CD4-positive, alpha-beta T cell (primary cell): ENCODE results near the gene GPR160. TPM values are rescaled to one million over a fixed set of nuclear protein-coding genes. Genes with fewer than 3 reads are reported as not detected.
A peak's percentile ranks its signal among the peaks of the same experiment; 100 is the strongest.

Experiments
- ATAC-seq: fragments of 200-7000 bp; cut with Tn5 transposase; one replicate; pipeline ENCODE4 v1.10.0; 2022; ENCODE audit warnings: mild to moderate bottlenecking; ENCODE audit not compliant: poor library complexity
- CTCF ChIA-PET: fragments of 350-600 bp; sonication (Branson Sonifier 250); formaldehyde crosslinking; loops from one replicate; lab custom pipeline; 2021; ENCODE audit warnings: antibody characterized with exemption, inconsistent platforms; lab: Charles Lee
- POLR2A ChIA-PET: fragments of 350-600 bp; sonication (Branson Sonifier 250); formaldehyde crosslinking; loops from one replicate; lab custom pipeline; 2021; ENCODE audit warnings: antibody characterized with exemption, inconsistent platforms; lab: Charles Lee
- DNase-seq, 14 experiments: peaks; one replicate each; pipeline ENCODE4 v3.0.0-alpha.2; 2013 to 2020; ENCODE audit warnings: mixed read lengths in 2 of 14
- H3K27ac ChIP-seq, 2 donors: one replicate each; pipeline versions ENCODE4 v1.5.1 to v1.7.0; 2013; ENCODE audit warnings: low read length in 2 of 2, low read depth in 1 of 2, mild to moderate bottlenecking in 1 of 2
- H3K27me3 ChIP-seq, 2 experiments: 1 replicate in 1 of 2; 2 replicates in 1 of 2; pipeline versions ENCODE4 v1.6.1 to v1.7.0; 2013; ENCODE audit warnings: low read length in 2 of 2, control low read depth in 1 of 2, mild to moderate bottlenecking in 1 of 2, moderate library complexity in 1 of 2; ENCODE audit not compliant: insufficient read depth in 2 of 2, control insufficient read depth in 1 of 2
- H3K36me3 ChIP-seq: one replicate; pipeline ENCODE4 v1.6.1; 2013; ENCODE audit warnings: low read length, control low read depth; ENCODE audit not compliant: insufficient read depth
- H3K4me1 ChIP-seq: one replicate; pipeline ENCODE4 v1.6.1; 2013; ENCODE audit warnings: low read length, control low read depth; ENCODE audit not compliant: insufficient read depth
- H3K4me3 ChIP-seq: one replicate; pipeline ENCODE4 v1.5.1; 2013; ENCODE audit warnings: mild to moderate bottlenecking, low read length, moderate library complexity
- H3K9me3 ChIP-seq, 2 experiments: 1 replicate in 1 of 2; 2 replicates in 1 of 2; pipeline versions ENCODE4 v1.6.1 to v1.7.0; 2013; ENCODE audit warnings: low read length in 2 of 2, mild to moderate bottlenecking in 2 of 2, control low read depth in 1 of 2, moderate library complexity in 1 of 2; ENCODE audit not compliant: control insufficient read depth in 1 of 2, insufficient read depth in 1 of 2
- H3K27ac Mint-ChIP-seq: one replicate; pipeline ENCODE4 v1.8.0; 2020; ENCODE audit warnings: mixed read lengths
- H3K27me3 Mint-ChIP-seq: one replicate; pipeline ENCODE4 v1.8.0; 2021; ENCODE audit warnings: mixed read lengths
- H3K36me3 Mint-ChIP-seq: one replicate; pipeline ENCODE4 v1.8.0; 2021; ENCODE audit warnings: low read depth, mixed read lengths
- H3K4me1 Mint-ChIP-seq: one replicate; pipeline ENCODE4 v1.8.0; 2021; ENCODE audit warnings: low read depth, mixed read lengths
- H3K4me3 Mint-ChIP-seq: one replicate; pipeline ENCODE4 v1.8.0; 2020; ENCODE audit warnings: mild to moderate bottlenecking, mixed read lengths
- H3K9me3 Mint-ChIP-seq: one replicate; pipeline ENCODE4 v1.8.0; 2020; ENCODE audit warnings: mixed read lengths
- intact Hi-C, 2 experiments: fragments of 100-400 bp; cut with DNase I in 1 of 2; cut with micrococcal nuclease in 1 of 2; formaldehyde crosslinking; loops; one replicate each; pipeline versions ENCODE4 v1.15.1 to v1.9.0; 2023 to 2025; cut with DNase I, micrococcal nuclease
- total RNA-seq, 174 experiments: library from RNA in 2 of 174; stranded (reverse) in 2 of 174; gene quantifications; one replicate each; pipeline ENCODE4 v1.2.3 and lab custom pipeline; 2021 to 2026
- TF ChIP-seq, protein P1 (sequence below): fragments of 200-600 bp; IDR thresholded peaks from one replicate; pipeline ENCODE4 v1.8.0; 2022; ENCODE audit warnings: antibody characterized with exemption, mild to moderate bottlenecking

Gene GPR160
- total RNA-seq, 2 experiments from 2014 or later = 5.7 TPM

DNA sequence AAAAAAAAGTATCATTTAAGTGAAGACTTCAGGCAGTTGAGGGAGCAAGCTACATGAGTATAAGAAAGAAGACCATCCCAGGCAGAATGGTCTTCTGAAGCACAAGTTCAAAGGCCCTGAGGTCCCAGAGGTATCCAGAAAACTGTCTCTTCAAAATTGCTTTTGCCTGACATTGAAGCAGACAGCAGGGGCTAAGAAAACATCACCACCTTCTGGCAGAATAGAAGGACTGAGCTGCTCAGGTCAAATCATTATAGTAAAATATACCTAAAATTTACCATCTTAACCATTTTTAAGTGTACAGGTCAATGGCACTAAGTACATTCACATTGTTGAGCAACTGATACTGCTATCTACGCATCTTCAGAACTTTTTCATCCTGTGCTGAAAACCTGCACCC, 16.4 kb downstream of the GPR160 start:
- ChIA-PET CTCF (interaction anchor here (0.6 kb wide), 1 partner anchor 238 kb away, joined by 3 read pairs; no protein-coding TSS in a partner anchor), POLR2A (interaction anchor here (0.7 kb wide), 1 partner anchor 193 kb away, joined by 4 read pairs; no protein-coding TSS in a partner anchor)
- Mint-ChIP-seq H3K36me3 (no peaks in the 10 kb centered on the region), H3K27me3 (no peaks in the 10 kb centered on the region), H3K9me3 (no peaks in the 10 kb centered on the region), H3K27ac (no peak overlapping the region), H3K4me1 (peaks cover 11% of the 10 kb centered on the region), H3K4me3 (no peak overlapping the region)
- DNase-seq = peak in 3 of 14 experiments; percentile 34 to 54 (median 43)
- Histone ChIP-seq H3K4me1 (peaks cover 4% of the 10 kb centered on the region), H3K9me3 (no peaks in the 10 kb centered on the region), H3K27ac (no peak overlapping the region), H3K4me3 (no peak overlapping the region), H3K36me3 (no peaks in the 10 kb centered on the region), H3K27me3 (no peaks in the 10 kb centered on the region)
- no peak for ATAC-seq
- intact Hi-C loops = loop anchor here in 1 of 2 experiments (1.0 kb wide), 1 partner anchor 191 kb away; no protein-coding TSS in a partner anchor
- TF ChIP-seq, protein P1, sequence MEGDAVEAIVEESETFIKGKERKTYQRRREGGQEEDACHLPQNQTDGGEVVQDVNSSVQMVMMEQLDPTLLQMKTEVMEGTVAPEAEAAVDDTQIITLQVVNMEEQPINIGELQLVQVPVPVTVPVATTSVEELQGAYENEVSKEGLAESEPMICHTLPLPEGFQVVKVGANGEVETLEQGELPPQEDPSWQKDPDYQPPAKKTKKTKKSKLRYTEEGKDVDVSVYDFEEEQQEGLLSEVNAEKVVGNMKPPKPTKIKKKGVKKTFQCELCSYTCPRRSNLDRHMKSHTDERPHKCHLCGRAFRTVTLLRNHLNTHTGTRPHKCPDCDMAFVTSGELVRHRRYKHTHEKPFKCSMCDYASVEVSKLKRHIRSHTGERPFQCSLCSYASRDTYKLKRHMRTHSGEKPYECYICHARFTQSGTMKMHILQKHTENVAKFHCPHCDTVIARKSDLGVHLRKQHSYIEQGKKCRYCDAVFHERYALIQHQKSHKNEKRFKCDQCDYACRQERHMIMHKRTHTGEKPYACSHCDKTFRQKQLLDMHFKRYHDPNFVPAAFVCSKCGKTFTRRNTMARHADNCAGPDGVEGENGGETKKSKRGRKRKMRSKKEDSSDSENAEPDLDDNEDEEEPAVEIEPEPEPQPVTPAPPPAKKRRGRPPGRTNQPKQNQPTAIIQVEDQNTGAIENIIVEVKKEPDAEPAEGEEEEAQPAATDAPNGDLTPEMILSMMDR = peak; percentile 18

DNA sequence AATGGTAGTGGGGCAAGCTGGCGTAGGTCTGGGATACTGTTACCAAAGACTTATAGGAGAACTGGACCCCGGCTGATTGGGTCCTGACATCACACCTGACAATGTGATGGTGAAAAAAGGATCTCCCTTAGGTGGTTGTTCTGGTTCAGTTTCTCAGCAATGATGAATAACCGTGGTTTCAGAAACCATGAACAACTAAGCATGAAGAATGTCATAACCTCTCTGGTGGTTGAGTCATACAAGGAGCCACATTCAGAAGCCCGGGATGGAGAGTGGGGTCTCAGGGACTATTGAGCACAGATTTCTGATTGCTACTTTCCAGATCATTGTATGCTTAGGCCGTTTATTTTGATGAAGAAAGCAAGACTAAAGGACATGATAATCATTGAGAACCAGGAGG, 17.4 kb downstream of the GPR160 start:
- intact Hi-C loops = loop anchor here in 1 of 2 experiments (5.0 kb wide), 1 partner anchor 193 kb away; no protein-coding TSS in a partner anchor
- no peaks in the 10 kb centered on the region for H3K36me3 ChIP-seq
- no peaks in the 10 kb centered on the region for H3K9me3 ChIP-seq
- ChIA-PET CTCF (no interaction called here), POLR2A (no interaction called here)
- Mint-ChIP-seq H3K4me3 (no peak overlapping the region), H3K36me3 (no peaks in the 10 kb centered on the region), H3K4me1 (peaks cover 11% of the 10 kb centered on the region), H3K9me3 (no peaks in the 10 kb centered on the region), H3K27ac (no peak overlapping the region), H3K27me3 (no peaks in the 10 kb centered on the region)
- TF ChIP-seq, protein P1 = no peak
- no peak overlapping the region for H3K4me3 ChIP-seq
- H3K27ac ChIP-seq = no peak overlapping the region
- no peaks in the 10 kb centered on the region for H3K27me3 ChIP-seq
- peaks cover 4% of the 10 kb centered on the region for H3K4me1 ChIP-seq
- ATAC-seq (no peak), DNase-seq (no peak)

DNA sequence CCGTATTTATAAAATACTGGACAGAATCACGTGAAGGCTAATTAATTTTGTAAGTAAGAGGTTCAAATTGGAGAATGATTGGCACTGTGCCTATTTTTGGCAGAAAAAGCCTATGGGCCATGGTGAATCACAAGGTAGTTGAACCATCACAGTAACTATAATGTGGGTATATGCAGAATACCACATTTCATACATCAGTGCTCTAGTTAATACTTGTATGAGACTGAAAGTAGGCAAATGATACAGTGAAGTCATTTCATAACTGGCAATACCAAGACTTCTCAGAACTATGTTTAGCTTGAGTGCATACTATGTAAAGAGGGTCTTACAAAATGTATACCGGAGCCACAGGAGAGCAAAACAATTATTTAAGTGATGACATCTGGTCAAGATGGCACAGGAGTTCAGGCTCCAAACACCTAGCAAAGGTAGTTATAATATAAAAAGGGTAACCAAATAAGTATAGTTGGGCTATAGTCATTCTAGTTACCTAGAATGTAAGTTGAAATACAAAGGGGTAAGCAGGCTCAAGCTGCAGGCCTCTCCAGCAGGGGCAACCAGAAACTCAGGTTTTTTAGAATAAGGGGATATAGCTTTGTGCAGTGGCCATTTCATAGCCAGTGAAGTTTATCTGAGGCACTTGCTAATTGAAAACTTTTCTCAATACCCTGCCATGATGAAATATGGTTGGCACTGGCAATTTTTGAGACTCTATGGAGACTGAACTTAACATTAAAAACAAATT, 19.1 kb downstream of the GPR160 start:
- no peaks in the 10 kb centered on the region for H3K36me3 ChIP-seq
- intact Hi-C loops = loop anchor here in 1 of 2 experiments (5.0 kb wide), 1 partner anchor 195 kb away; no protein-coding TSS in a partner anchor
- H3K4me1 Mint-ChIP-seq = peaks cover 11% of the 10 kb centered on the region
- peaks cover 4% of the 10 kb centered on the region for H3K4me1 ChIP-seq
- H3K27me3 ChIP-seq = no peaks in the 10 kb centered on the region
- H3K36me3 Mint-ChIP-seq = no peaks in the 10 kb centered on the region
- no peak for DNase-seq
- H3K4me3 Mint-ChIP-seq = no peak overlapping the region
- H3K27ac ChIP-seq = no peak overlapping the region
- no peak overlapping the region for H3K4me3 ChIP-seq
- H3K9me3 ChIP-seq = no peaks in the 10 kb centered on the region
- no peaks in the 10 kb centered on the region for H3K9me3 Mint-ChIP-seq
- ATAC-seq = no peak
- ChIA-PET CTCF (no interaction called here), POLR2A (no interaction called here)
- H3K27ac Mint-ChIP-seq = no peak overlapping the region
- no peaks in the 10 kb centered on the region for H3K27me3 Mint-ChIP-seq
- TF ChIP-seq, protein P1 = no peak
